NCI-H128 (cell line): Measurements from ENCODE around the gene HBP1.
"Not testable (repeated sequence)": the region's sequence is repeated elsewhere in the genome, so short reads cannot be mapped to it uniquely, and the experiment has no call there.

ENCODE experiments used
- DNase-seq: peaks from one replicate; lab custom pipeline; 2025; ENCODE audit not compliant: unreplicated experiment; lab: John Stamatoyannopoulos, UW

The HBP1 gene

DNA sequence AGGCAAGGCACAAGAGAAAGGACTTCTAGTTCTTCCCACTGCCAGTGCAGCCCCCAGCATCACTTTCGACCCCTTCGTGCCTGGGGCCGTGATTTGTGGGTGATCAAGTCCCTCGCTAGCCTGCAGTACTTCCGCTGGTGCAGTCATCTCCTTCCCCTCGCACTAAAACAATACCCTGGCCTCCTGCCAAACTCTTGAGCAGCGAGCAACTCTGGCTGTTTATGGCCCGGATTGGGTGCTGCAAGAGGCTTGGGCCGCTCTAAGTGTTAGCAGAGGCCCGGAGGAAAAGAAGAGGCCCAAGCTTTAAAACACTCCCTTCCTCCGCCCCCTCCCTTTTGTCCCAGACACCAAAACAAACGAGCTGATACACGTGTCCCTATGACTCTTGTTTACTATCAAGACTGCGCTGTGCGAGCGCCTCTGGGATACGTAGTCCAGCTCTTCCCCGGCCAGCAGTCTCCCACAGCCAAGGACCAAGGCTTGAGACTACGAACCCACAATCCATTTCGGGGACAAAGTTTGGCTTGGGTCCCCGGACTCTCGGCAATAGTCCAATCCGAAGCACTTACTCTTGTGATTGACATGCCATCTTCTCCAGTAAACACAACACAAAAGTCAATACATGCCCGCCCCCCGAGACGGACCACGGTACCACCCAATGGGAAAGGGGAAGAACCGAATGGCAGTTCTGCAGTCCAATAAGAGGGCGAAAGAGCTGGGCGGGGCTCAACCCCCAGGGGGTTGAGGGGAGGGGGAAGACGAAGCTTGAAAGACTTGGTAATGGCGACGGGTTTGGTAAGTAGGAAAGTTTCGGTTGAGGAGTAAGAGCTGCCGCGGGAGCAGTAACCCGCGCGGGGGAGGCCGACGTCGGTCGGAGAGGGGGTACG lies at the start of gene HBP1:
Gene HBP1 (plus strand): TSS at position 771 of the 887 bp plus-strand sequence. CDS start 10,891 bp downstream, outside the sequence.
- peak; percentile 99 for DNase-seq

GRCh38 chr7:107119376-107120105 lies 49.3 kb upstream of the HBP1 start:
- no peak for DNase-seq

GRCh38 chr7:107122486-107122911 lies 46.3 kb upstream of the HBP1 start:
- DNase-seq, result no peak

GRCh38 chr7:107123392-107123791 lies 45.4 kb upstream of the HBP1 start:
- DNase-seq, result no peak

- peak; percentile 62 for DNase-seq
Measured at GRCh38 chr7:107125475-107125874, 43.3 kb upstream of the HBP1 start.

- no peak for DNase-seq
Measured at GRCh38 chr7:107128217-107128616, 40.6 kb upstream of the HBP1 start.

GRCh38 chr7:107128748-107129147 lies 40.1 kb upstream of the HBP1 start:
- no peak for DNase-seq

DNA sequence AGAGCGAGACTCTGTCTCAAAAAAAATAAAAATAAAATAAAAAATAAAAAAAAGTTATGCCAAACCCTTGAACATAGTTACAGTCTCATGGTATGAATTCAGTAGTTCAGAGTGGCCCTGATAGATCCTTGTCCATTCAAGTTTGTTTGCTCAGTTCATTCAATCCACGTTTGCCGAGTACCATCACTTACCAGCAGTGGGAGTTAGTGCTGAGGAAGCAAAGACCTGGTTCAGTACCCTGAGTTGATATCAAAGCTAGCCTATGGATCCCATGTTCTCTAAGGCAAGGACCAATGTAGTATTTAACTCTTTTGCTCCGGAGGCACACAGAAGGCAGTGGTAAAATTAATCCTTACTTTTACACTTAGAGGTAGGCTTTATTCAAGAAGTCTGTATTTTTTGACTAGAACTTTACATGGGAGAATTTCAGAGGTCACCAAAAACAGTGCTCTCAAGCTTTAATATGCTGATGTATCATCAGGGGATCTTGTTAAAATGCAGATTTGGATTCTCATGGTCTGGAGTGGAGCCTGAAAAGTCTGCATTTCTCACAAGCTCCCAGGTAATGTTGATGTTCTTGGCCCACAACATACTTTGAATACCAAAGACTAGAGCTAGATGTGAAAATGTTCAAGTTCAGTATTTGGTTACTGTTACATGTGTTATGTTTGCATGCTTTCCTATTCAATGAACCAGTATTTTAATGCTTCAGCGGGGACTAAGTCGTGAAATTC lies 38.1 kb upstream of the HBP1 start:
- no peak for DNase-seq

- DNase-seq, result no peak
Measured at GRCh38 chr7:107133396-107133795, 35.4 kb upstream of the HBP1 start.

GRCh38 chr7:107138696-107139420 lies 29.9 kb upstream of the HBP1 start:
- DNase-seq, result no peak

GRCh38 chr7:107143875-107144274 lies 24.9 kb upstream of the HBP1 start:
- DNase-seq, result not testable (repeated sequence)

DNA sequence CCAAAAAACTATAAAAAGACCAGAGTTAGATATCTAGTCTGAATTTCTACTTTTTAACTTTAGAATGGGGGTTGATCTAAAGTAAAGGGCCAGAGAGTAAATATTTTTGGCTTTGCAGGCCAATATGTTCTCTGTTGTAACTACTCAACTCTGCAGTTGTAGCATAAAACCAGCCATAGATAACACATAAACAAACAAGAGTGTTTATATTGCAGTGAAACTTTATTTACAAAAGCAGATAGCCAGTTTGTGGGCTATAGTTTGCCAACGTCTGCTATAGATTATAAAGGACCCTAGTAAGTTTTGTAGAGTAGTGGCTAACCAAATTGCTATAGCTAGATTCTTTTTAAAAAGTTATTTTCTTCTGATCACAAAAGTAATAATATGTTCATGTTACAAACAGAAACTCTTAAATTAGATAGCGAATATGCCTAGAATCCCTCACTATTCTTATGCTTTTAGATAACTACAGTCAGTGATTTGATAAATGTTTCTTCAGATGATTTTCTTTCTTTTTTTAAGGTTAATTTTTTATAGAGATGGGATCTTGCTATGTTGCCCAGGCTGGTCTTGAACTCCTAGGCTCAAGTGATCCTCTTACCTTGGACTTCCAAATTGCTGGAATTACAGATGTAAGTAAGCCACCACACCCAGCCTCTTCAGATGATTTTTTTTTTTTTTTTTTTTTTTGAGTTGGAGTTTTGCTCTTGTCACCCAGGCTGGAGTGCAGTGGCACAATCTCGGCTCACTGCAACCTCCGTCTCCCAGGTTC lies 23.6 kb upstream of the HBP1 start:
- no peak for DNase-seq

DNA sequence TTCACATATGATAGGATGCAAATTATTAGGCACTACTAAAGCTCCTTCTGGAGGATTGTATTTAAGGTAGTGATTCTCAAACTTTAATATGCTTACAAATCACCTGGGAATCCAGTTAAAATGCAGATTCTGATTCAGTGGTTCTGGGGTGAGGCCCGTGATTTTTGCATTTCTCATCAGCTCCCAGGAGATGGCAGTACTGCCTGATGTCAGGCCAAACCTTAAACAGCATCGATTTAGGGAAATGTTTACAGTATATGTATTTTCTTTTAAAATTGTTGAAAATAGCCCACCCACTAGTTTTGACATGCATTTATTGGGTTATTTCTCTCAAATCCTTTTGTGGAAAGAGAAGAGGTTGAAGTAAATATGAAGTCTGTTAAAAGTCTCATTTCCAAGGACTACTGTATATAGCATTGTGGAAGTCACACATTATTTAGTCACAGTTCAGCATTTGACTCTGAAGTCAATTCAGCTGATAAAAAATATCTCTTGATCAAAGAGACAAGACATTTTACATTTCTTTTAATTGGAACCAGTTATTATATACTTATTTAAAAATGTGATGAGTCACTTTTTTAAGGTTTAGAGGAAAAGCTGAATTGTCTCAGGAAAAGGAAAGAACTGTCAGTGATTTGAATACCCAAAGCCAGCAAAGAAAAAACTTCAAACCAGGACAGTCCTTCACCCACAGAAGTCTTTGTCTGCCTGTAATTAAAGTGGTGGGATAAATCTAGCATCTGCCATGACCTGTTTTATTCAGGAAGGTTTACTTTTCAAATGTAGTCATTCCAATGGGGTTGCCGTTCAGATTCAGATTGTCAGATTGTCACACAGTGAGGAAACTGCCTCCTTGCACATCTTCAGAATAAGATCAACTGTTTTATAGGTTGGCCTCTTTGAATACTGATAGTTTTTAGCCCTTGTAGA lies 21.1 kb upstream of the HBP1 start:
- no peak for DNase-seq

DNA sequence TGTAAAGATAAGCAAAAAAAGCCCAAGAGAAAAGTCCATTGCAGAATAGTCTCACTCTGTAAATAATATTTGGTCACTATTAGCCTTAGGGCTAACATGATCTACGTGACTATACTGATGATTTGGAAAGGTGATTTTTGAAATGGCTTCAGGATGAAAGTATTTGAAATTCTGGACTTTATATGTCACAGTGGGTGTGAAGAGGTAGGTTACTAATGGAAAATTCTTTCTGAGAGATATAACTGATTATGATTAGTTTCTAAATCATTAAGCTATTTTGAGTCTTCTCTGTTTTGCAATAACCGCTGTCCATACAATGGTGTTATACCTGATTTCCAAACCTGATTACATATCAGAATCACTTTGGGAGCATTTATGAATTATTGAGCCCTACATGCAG lies 20.1 kb upstream of the HBP1 start:
- no peak for DNase-seq

- no peak for DNase-seq
Measured at GRCh38 chr7:107149863-107150262, 18.9 kb upstream of the HBP1 start.

GRCh38 chr7:107150375-107151073 lies 18.3 kb upstream of the HBP1 start:
- DNase-seq, result peak; percentile 46

DNA sequence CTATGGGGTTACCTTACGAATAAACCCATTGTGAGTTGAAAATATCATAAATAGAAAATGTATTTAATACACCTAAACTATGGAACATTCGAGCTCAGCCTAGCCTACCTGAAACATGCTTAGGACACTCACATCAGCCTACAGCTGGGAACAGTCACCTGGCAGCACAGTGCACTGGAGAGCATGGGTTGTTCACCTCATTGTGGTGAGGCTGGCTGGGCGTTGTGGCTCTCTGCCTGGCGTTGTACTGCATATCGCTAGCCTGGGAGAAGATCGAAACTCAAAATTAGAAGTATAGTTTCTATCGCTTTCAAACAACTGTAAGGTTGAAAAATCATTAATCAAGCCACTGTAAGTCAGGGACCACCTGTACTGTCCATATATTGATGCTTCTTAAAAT lies 17.3 kb upstream of the HBP1 start:
- DNase-seq, result no peak

DNA sequence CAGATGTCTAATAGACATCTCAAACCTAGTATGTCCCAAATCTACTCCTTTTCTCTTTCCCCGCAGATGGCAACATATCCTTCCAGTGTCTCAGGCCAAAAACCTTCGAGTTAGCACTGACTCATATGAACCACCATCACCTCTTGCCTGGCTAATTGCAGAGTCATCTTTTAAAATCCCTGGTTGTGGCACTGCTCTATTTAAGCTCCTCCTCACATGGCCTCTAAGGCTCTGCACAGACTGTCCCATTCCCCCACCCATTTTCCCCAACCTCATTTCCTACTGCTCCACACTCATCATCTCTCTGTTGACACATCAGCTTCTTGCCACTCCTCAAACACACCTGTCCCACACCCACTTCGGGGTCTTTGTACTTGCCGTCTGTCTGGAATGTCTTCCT lies 16.8 kb upstream of the HBP1 start:
- DNase-seq, result no peak
